Fibroblast of the aortic adventitia (primary cell): ENCODE data around the gene PLEKHA6. TPM values are rescaled to one million over a fixed set of nuclear protein-coding genes. Genes with fewer than 3 reads are reported as not detected.

Source experiments
- DNase-seq: peaks from one replicate; pipeline ENCODE4 v3.0.0-alpha.2; 2010; ENCODE audit warnings: low read depth
- H3K4me3 ChIP-seq: 2 replicates; pipeline ENCODE4 v1.5.1; 2011; ENCODE audit warnings: low read depth, mild to moderate bottlenecking, control low read depth, low read length, moderate library complexity
- total RNA-seq: library from RNA; depleted of rRNA; stranded (reverse); fragments of >200 nt; gene quantifications from 2 replicates; pipeline ENCODE4 v1.2.3, GENCODE V29; 2012; ENCODE audit warnings: low replicate concordance
- TF ChIP-seq, protein P1 (sequence below): IDR thresholded peaks from 2 replicates; pipeline ENCODE4 v1.5.1; 2011; ENCODE audit warnings: mild to moderate bottlenecking, low read length, control low read depth, inconsistent platforms; ENCODE audit not compliant: insufficient read depth

The PLEKHA6 gene
- total RNA-seq, 1 donor: 3.6 TPM

DNA sequence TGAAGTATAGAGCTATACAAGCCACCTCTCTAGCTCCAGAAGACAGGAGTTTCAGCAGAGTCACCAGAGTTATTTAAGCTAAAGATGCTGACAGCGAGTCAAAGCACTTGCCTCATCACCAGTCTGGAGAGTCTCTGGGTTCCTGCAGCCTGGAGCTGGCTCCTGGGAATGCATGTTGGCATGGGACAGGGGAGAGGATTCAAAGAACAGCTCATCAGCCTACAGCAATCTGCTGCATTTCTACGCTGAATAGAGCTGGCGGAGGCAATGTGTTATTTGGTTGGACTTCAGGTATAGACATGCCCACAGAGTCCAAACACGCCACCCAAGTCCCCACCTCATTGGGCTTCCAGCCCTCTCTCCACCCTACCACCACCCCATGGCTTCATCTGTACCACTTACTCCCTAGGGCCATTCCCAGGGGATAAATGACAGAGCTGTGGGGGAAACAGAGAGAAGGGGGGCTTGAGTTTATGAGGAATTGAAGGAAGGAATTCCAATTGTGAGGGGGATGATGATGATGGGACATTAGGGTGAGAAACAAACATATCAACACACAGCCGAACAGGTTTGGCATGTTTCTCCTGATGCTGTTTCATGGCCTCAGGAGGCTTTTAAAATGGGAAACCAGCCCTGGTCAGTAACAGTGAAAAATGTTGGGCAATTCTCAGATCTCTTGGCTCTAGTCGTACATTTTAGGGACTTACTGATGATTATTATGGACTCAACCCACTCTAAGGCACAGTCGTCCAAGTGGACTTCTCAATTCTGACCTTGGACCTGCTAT, 58.4 kb downstream of the PLEKHA6 start:
- no peak overlapping the region for H3K4me3 ChIP-seq
- DNase-seq: no peak
- TF ChIP-seq, protein P1, sequence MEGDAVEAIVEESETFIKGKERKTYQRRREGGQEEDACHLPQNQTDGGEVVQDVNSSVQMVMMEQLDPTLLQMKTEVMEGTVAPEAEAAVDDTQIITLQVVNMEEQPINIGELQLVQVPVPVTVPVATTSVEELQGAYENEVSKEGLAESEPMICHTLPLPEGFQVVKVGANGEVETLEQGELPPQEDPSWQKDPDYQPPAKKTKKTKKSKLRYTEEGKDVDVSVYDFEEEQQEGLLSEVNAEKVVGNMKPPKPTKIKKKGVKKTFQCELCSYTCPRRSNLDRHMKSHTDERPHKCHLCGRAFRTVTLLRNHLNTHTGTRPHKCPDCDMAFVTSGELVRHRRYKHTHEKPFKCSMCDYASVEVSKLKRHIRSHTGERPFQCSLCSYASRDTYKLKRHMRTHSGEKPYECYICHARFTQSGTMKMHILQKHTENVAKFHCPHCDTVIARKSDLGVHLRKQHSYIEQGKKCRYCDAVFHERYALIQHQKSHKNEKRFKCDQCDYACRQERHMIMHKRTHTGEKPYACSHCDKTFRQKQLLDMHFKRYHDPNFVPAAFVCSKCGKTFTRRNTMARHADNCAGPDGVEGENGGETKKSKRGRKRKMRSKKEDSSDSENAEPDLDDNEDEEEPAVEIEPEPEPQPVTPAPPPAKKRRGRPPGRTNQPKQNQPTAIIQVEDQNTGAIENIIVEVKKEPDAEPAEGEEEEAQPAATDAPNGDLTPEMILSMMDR: no peak

DNA sequence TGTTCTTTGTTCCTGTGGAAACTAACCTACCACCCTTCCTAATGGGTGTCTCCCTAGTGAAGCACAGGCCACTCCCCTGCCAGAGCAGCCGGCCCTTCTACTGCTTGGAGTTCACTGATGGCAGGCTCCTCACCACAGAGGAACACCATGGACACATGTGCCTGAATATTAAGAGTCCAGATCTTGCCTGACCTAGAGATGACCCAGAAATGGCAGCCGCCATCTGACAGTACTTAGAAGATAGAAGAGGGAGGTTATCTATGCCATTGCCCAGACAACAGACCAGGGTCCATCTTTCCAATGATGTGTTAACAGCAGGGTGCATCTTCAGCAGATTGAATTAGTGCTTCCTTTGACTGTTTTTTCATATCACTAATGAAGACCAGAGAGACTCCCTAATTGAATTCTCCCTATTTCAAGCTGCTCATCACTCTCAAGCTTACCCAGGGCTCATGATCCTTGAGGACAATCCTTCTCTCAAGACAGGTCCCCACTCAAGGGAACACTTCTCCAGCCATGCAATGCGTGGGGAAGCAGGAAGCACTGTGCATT, 59.8 kb downstream of the PLEKHA6 start:
- TF ChIP-seq, protein P1: no peak
- no peak for DNase-seq
- H3K4me3 ChIP-seq: no peak overlapping the region

DNA sequence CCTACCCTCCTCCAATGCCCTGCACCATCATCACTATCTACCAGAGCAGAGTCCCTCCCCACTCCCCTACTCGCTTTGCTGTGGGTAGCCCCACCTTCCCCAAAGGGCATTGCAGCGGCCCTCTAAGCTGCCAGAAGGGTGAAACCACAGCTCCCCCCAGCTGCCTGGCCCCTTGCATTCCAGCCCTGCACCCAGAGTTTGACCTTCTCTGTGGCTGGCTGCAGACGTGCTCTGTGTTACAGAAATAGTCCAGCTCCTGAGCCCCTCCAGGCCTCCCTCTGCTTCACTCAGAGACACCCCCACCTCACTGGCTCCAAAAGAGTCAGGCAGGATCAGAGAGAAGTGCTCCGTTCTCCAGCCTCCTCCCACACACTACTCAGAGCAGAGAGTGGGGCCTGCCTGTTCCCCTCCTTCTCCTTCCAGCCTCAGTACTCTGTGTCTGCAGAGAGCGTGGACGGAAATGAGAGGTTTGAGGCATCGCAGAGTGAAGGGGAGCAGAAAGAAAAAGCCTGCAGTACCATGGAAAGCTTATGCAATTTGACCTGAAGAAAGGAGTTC, 63.2 kb downstream of the PLEKHA6 start:
- H3K4me3 ChIP-seq: no peak overlapping the region
- peak; percentile 77 for DNase-seq
- TF ChIP-seq, protein P1: no peak

DNA sequence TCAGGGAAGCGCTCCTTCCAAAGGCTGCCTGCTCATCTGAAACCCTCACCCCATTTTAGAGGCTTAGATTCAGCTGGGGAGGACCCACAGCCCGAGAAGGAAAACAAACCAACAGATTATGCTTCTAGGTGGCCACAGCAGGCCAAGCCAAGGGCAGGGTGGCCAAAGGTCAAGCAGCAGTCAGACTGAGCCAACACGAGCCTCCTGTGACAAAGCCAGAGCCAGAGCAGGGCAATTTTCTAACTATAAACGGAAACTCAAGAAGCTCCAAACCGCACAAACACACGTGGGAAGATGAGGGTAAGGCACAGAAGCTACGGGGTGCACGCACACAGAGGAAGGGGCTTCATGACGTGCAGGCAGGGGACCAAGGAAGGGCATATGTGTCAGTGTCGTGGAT, 64.1 kb downstream of the PLEKHA6 start:
- peak; percentile 25 for DNase-seq
- H3K4me3 ChIP-seq: no peak overlapping the region
- TF ChIP-seq, protein P1: no peak

DNA sequence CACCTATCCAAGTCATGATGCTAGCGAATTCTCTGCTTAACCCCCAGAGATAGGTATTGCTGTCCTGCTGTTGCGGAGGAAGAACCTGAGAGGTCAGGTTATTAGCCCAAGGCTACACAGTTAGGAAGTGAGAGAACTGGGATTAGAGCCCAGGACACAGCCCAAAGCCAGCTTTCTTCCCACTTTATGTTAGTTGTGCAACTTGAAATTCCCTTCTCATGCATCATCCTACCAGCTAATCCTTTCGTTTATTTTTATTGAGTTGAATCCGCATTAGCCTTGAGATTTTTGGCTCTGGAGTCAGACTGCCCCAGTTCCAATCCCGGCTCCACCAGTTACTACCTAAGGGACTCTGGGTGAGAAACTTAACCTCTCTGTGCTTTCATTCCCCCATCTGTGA, 65.4 kb downstream of the PLEKHA6 start:
- TF ChIP-seq, protein P1: no peak
- DNase-seq: peak; percentile 97
- H3K4me3 ChIP-seq: no peak overlapping the region

DNA sequence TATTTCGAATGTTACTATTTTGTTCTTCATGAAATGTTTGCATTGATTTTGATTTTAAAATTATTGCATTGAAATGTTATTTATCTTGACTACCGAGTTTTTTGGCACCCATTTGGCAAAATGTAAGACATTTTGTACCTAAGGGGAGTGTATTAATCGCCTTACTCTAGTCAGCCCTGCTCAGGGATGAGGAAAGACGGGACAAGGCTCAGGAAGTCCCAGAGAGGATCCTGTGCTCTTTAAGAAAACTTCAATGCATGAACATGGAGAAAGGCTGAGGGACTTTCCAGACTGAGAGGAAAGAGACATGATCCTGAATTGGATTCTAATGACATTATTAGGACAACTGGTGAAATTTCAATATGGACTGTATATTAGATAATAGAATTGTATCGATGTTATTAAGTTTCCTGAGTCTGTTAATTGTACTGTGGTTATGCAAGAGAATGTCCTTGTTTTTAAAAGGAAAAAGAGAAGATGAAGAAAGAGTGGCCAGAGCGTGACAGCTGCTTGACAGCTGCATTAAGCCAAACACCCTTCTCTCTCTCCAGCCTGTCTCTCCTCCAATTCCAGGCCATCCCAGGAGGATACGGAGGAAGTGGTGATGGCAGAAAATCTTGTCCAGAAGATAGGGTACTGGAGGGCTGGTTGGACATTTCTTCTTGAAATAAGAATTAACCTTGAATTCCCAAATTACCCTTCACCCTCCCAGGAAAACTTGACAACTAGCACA, 66.0 kb downstream of the PLEKHA6 start:
- DNase-seq: peak; percentile 72

More for the DNA sequence above, 66.0 kb downstream of the PLEKHA6 start:
- no peak overlapping the region for H3K4me3 ChIP-seq
- TF ChIP-seq, protein P1: no peak
